Suprapubic skin (tissue), 4 donors: ENCODE results near the gene PGA4. TPM values are rescaled to one million over a fixed set of nuclear protein-coding genes. Genes with fewer than 3 reads are reported as not detected.
"Not testable (repeated sequence)": the region's sequence is repeated elsewhere in the genome, so short reads cannot be mapped to it uniquely, and the experiment has no call there.

Experiments
- DNase-seq, 2 donors: peaks; one replicate each; pipeline ENCODE4 v3.0.0-alpha.2; 2019; ENCODE audit warnings: low spot score in 2 of 2
- H3K27ac ChIP-seq: fragments of 200-600 bp; sonication (generic); one replicate; pipeline ENCODE4 v1.5.1; 2019
- H3K27me3 ChIP-seq: fragments of 200-600 bp; sonication (generic); one replicate; pipeline ENCODE4 v1.5.1; 2019
- H3K36me3 ChIP-seq: fragments of 200-600 bp; sonication (generic); one replicate; pipeline ENCODE4 v1.5.1; 2019
- H3K4me1 ChIP-seq: fragments of 200-600 bp; sonication (generic); one replicate; pipeline ENCODE4 v1.5.1; 2019
- H3K4me3 ChIP-seq: fragments of 200-600 bp; sonication (generic); one replicate; pipeline ENCODE4 v1.5.1; 2019; ENCODE audit warnings: mild to moderate bottlenecking
- H3K9me3 ChIP-seq: fragments of 200-600 bp; sonication (generic); one replicate; pipeline ENCODE4 v1.5.1; 2019
- CTCF ChIP-seq, 2 donors: fragments of 200-600 bp in 1 of 2; fragments of 450-650 bp in 1 of 2; sonication (generic) in 1 of 2; IDR thresholded peaks; one replicate each; pipeline ENCODE4 v1.5.1; 2016 to 2019; ENCODE audit warnings: antibody characterized with exemption in 2 of 2, mild to moderate bottlenecking in 1 of 2, moderate library complexity in 1 of 2
- EP300 ChIP-seq: sonication (generic); formaldehyde crosslinking; IDR thresholded peaks from one replicate; pipeline ENCODE4 v1.6.1; 2017; ENCODE audit warnings: antibody characterized with exemption
- POLR2A ChIP-seq, 2 donors: fragments of 450-650 bp; IDR thresholded peaks; one replicate each; pipeline ENCODE4 v1.6.1; 2017; ENCODE audit warnings: antibody characterized with exemption in 2 of 2, mild to moderate bottlenecking in 2 of 2, moderate library complexity in 2 of 2
- POLR2AphosphoS5 ChIP-seq, 3 donors: sonication (generic); formaldehyde crosslinking; IDR thresholded peaks; one replicate each; pipeline ENCODE4 v1.6.1; 2017; ENCODE audit warnings: antibody characterized with exemption in 3 of 3
- WGBS: methylation state at CpG from one replicate; pipeline ENCODE4 v1.1.5; 2018; 5-methylcytosine and 5-hydroxymethylcytosine counted together
- total RNA-seq, 4 donors: library from RNA; depleted of rRNA; stranded (reverse); fragments of >200 nt; gene quantifications; one replicate each; pipeline ENCODE4 v1.1.0, GENCODE V29; 2016

The PGA4 gene
- total RNA-seq, 4 donors from 2014 or later: 4.8 TPM; not detected in 3

GRCh38 chr11:61198361-61198760, 23.8 kb upstream of the PGA4 start:
- Histone ChIP-seq H3K9me3 (no peaks in the 10 kb centered on the region), H3K4me3 (no peak overlapping the region), H3K36me3 (no peaks in the 10 kb centered on the region), H3K27me3 (no peaks in the 10 kb centered on the region), H3K27ac (no peak overlapping the region), H3K4me1 (no peaks in the 10 kb centered on the region)
- DNase-seq: no peak
- 72% methylated on average over 5 of the region's 6 CpGs for WGBS
- TF ChIP-seq CTCF (IDR thresholded peaks at IDR 0.05) (no peak), EP300 (no peak), POLR2A (IDR thresholded peaks at IDR 0.05) (no peak), POLR2AphosphoS5 (IDR thresholded peaks at IDR 0.05) (no peak)

- Histone ChIP-seq H3K27ac (no peak overlapping the region), H3K4me3 (no peak overlapping the region), H3K9me3 (no peaks in the 10 kb centered on the region), H3K4me1 (no peaks in the 10 kb centered on the region), H3K36me3 (no peaks in the 10 kb centered on the region), H3K27me3 (no peaks in the 10 kb centered on the region)
- DNase-seq: no peak
- 82% methylated on average over 3 of the region's 4 CpGs for WGBS
- TF ChIP-seq EP300: no peak
- no peak for TF ChIP-seq POLR2A (IDR thresholded peaks at IDR 0.05)
- no peak for TF ChIP-seq POLR2AphosphoS5 (IDR thresholded peaks at IDR 0.05)
Measured at GRCh38 chr11:61198948-61199523, 23.1 kb upstream of the PGA4 start.

GRCh38 chr11:61201476-61201875, 20.7 kb upstream of the PGA4 start:
- Histone ChIP-seq H3K4me1 (no peaks in the 10 kb centered on the region), H3K36me3 (no peaks in the 10 kb centered on the region), H3K9me3 (no peaks in the 10 kb centered on the region), H3K27me3 (no peaks in the 10 kb centered on the region), H3K27ac (no peak overlapping the region), H3K4me3 (no peak overlapping the region)
- TF ChIP-seq POLR2A (IDR thresholded peaks at IDR 0.05): no peak
- TF ChIP-seq CTCF (IDR thresholded peaks at IDR 0.05): no peak
- 87% methylated on average over 14 of the region's 14 CpGs for WGBS
- DNase-seq: no peak

- DNase-seq: not testable (repeated sequence)
Measured at GRCh38 chr11:61202950-61203746, 19.0 kb upstream of the PGA4 start, which contains the start of gene PGA3. PGA3 (plus strand) TSS chr11:61203515; CDS start chr11:61203565, 50 bp downstream.

GRCh38 chr11:61203873-61204272, 18.3 kb upstream of the PGA4 start:
- WGBS: no CpG with 5 or more reads among the region's 5 CpGs
- DNase-seq, H3K27me3 ChIP-seq, H3K4me3 ChIP-seq, H3K36me3 ChIP-seq, H3K4me1 ChIP-seq, H3K27ac ChIP-seq, H3K9me3 ChIP-seq: not testable (repeated sequence)

More at GRCh38 chr11:61202950-61203746, 19.0 kb upstream of the PGA4 start, which contains the start of gene PGA3:
- not testable (repeated sequence) for H3K36me3 ChIP-seq, H3K27ac ChIP-seq, H3K27me3 ChIP-seq, H3K4me1 ChIP-seq, H3K9me3 ChIP-seq, H3K4me3 ChIP-seq
- WGBS: 69% methylated on average over 14 of the region's 18 CpGs

- H3K27me3 ChIP-seq, H3K27ac ChIP-seq: not testable (repeated sequence)
Measured at GRCh38 chr11:61204502-61205059, 17.6 kb upstream of the PGA4 start.

GRCh38 chr11:61207636-61208310, 14.4 kb upstream of the PGA4 start:
- H3K4me3 ChIP-seq, H3K4me1 ChIP-seq, H3K9me3 ChIP-seq, H3K27ac ChIP-seq, DNase-seq, H3K27me3 ChIP-seq, H3K36me3 ChIP-seq: not testable (repeated sequence)
- WGBS: no CpG with 5 or more reads among the region's 9 CpGs

More at GRCh38 chr11:61204502-61205059, 17.6 kb upstream of the PGA4 start:
- H3K36me3 ChIP-seq, H3K4me3 ChIP-seq, H3K4me1 ChIP-seq, DNase-seq, H3K9me3 ChIP-seq: not testable (repeated sequence)
- WGBS: 52% methylated on average over 14 of the region's 14 CpGs

- not testable (repeated sequence) for H3K27ac ChIP-seq, H3K36me3 ChIP-seq, H3K27me3 ChIP-seq, DNase-seq, H3K4me1 ChIP-seq, H3K9me3 ChIP-seq, H3K4me3 ChIP-seq
- WGBS: no CpG with 5 or more reads among the region's 6 CpGs
Measured at GRCh38 chr11:61210629-61211028, 11.5 kb upstream of the PGA4 start.

- H3K9me3 ChIP-seq, H3K36me3 ChIP-seq, H3K27me3 ChIP-seq, H3K4me3 ChIP-seq, DNase-seq, H3K27ac ChIP-seq, H3K4me1 ChIP-seq: not testable (repeated sequence)
- WGBS: 52% methylated on average over 8 of the region's 10 CpGs
Measured at GRCh38 chr11:61211327-61211952, 10.7 kb upstream of the PGA4 start.

GRCh38 chr11:61212202-61212601, 9.9 kb upstream of the PGA4 start:
- H3K36me3 ChIP-seq, H3K4me1 ChIP-seq, H3K4me3 ChIP-seq, H3K27ac ChIP-seq, H3K27me3 ChIP-seq, H3K9me3 ChIP-seq, DNase-seq: not testable (repeated sequence)
- WGBS: no CpG with 5 or more reads among the region's 15 CpGs
